ENCODE results near the gene TBC1D1. TPM values are rescaled to one million over a fixed set of nuclear protein-coding genes. Genes with fewer than 3 reads are reported as not detected.

TBC1D1 gene
- total and polyA plus RNA-seq, 2 donors (not counting 3 experiments of a cell fraction or from before 2014, with no cell fraction given) = 63.5 to 116 TPM

GRCh38 chr4:38099020-38099600 lies 208.2 kb downstream of the TBC1D1 start:
- Histone ChIP-seq H3K36me3 (ENCODE audit: control insufficient read depth in 2 of 2, extremely low read depth in 1 of 2, insufficient read depth in 2 of 2, low read length in 2 of 2) (peaks cover 0 to 2% of the 10 kb centered on the region in 2 experiments), H3K79me2 (ENCODE audit: control insufficient read depth, insufficient read depth, low read length) (no peaks in the 10 kb centered on the region), H3K4me1 (ENCODE audit: control insufficient read depth, extremely low read depth, insufficient read depth, low read length) (peaks cover 12% of the 10 kb centered on the region), H2AFZ (ENCODE audit: low read depth, low read length) (no peak overlapping the region), H3K4me3 (replicated peaks in 1 of 3; ENCODE audit: insufficient read depth in 1 of 3, low read depth in 1 of 3, low read length in 3 of 3) (no peak overlapping the region), H3K4me2 (ENCODE audit: insufficient read depth, low read length) (no peak overlapping the region), H4K20me1 (replicated peaks; ENCODE audit: control insufficient read depth, extremely low read depth, insufficient read depth, low read length) (no peaks in the 10 kb centered on the region), H3K9ac (replicated peaks; ENCODE audit: extremely low read depth, insufficient read depth, low read length) (peak overlapping the region; percentile 20), H3K9me3 (replicated peaks; ENCODE audit: control insufficient read depth, insufficient read depth, low read length) (no peaks in the 10 kb centered on the region), H3K27me3 (ENCODE audit: control insufficient read depth in 2 of 2, insufficient read depth in 2 of 2, low read length in 2 of 2) (no peaks in the 10 kb centered on the region), H3K9me1 (replicated peaks; ENCODE audit: control insufficient read depth, extremely low read depth, insufficient read depth, low read length) (no peaks in the 10 kb centered on the region), H3K27ac (ENCODE audit: insufficient read depth, low read depth, low read length) (peak overlapping the region; percentile 66)
- TF ChIP-seq POLR2A (IDR thresholded peaks at IDR 0.05; ENCODE audit: low read depth, low read length) (no peak), MAX (IDR thresholded peaks at IDR 0.05; ENCODE audit: insufficient read depth, insufficient read length) (no peak), POLR2AphosphoS5 (IDR thresholded peaks at IDR 0.05; ENCODE audit: insufficient read depth, low read depth, low read length) (no peak), GATA2 (IDR thresholded peaks at IDR 0.05; ENCODE audit: insufficient read depth, insufficient read length, low read depth, low read length) (no peak), FOS (IDR thresholded peaks at IDR 0.05; ENCODE audit: borderline replicate concordance, insufficient read depth, low read length) (no peak), EZH2 (IDR thresholded peaks at IDR 0.05; ENCODE audit: borderline replicate concordance, low read depth, low read length, severe bottlenecking) (no peak), CTCF (IDR thresholded peaks at IDR 0.05; ENCODE audit: extremely low read depth in 1 of 2, insufficient read depth in 1 of 2, low read depth in 1 of 2, low read length in 2 of 2) (no peak), MYC (IDR thresholded peaks at IDR 0.05; ENCODE audit: low read depth, low read length) (no peak), JUN (IDR thresholded peaks at IDR 0.05; ENCODE audit: borderline replicate concordance, insufficient read depth, insufficient read length, low read depth) (no peak)
- intact Hi-C loops (cut with micrococcal nuclease) = no loop called here
- CTCF ChIA-PET = interaction anchor here (0.6 to 1.4 kb wide), 2 partner anchors 30 to 606 kb away, joined by 3 to 4 read pairs; no protein-coding TSS in a partner anchor
- POLR2A ChIA-PET = interaction anchor here (0.8 kb wide), 1 partner anchor 16 kb away, joined by 3 read pairs; no protein-coding TSS in a partner anchor
- dilution Hi-C loops (cut with MboI; ENCODE audit: extremely low pct_ligation_motif_present, low sequenced_read_pairs) = no loop called here
- FAIRE-seq = no peak
- BruUV-seq (replicated peaks) = no TSS peak
- peak; percentile 12 for DNase-seq (ENCODE audit: low read depth, low spot score)

Data from endothelial cell of umbilical vein (primary cell).